HepG2 (cell line): Measurements from ENCODE around the gene CD33.

Experiments used
- DPF2 ChIP-seq: sonication (generic); formaldehyde crosslinking; IDR thresholded peaks from 2 replicates; pipeline ENCODE4 v1.4.0; 2020; ENCODE audit warnings: mild to moderate bottlenecking, low read depth, missing genetic modification reagents, borderline replicate concordance
- FOXA1 ChIP-seq, 2 experiments: fragments of 450-650 bp in 1 of 2; sonication (generic) in 1 of 2; formaldehyde crosslinking in 1 of 2; IDR thresholded peaks; 2 replicates each; pipeline versions ENCODE4 v1.4.0 to v1.6.1; 2016 to 2020; ENCODE audit warnings: missing genetic modification reagents in 1 of 2
- HMG20A ChIP-seq: IDR thresholded peaks from 2 replicates; pipeline ENCODE4 v1.6.1; 2016; ENCODE audit warnings: borderline replicate concordance
- JUN ChIP-seq: sonication (generic); formaldehyde crosslinking; IDR thresholded peaks from 2 replicates; pipeline ENCODE4 v1.4.0; 2020; ENCODE audit warnings: mild to moderate bottlenecking, missing genetic modification reagents
- MAFK ChIP-seq, 2 experiments: IDR thresholded peaks in 1 of 2; conservative IDR thresholded peaks in 1 of 2; 2 replicates each; pipeline ENCODE4 v1.6.1; 2011; ENCODE audit warnings: improper control_type of control experiment in 2 of 2, low read length in 2 of 2
- MLLT10 ChIP-seq: sonication (generic); formaldehyde crosslinking; IDR thresholded peaks from 2 replicates; pipeline ENCODE4 v1.4.0; 2020; ENCODE audit warnings: missing genetic modification reagents
- SRF ChIP-seq: IDR thresholded peaks from 2 replicates; pipeline ENCODE4 v1.6.1; 2011; ENCODE audit warnings: mild to moderate bottlenecking, low read depth, low read length, moderate library complexity
- TF ChIP-seq, protein P1 (sequence below): sonication (generic); formaldehyde crosslinking; IDR thresholded peaks from one replicate; pipeline ENCODE4 v1.5.1; 2020; ENCODE audit warnings: mild to moderate bottlenecking, missing genetic modification reagents; ENCODE audit errors: not compliant biosample characterization
- TF ChIP-seq, protein P2 (sequence below): conservative IDR thresholded peaks from 2 replicates; pipeline ENCODE4 v1.6.1; 2018; ENCODE audit warnings: missing genetic modification reagents
- TF ChIP-seq, protein P3 (sequence below): sonication (generic); formaldehyde crosslinking; IDR thresholded peaks from 2 replicates; pipeline ENCODE4 v1.5.0; 2020; ENCODE audit warnings: mild to moderate bottlenecking, missing genetic modification reagents, moderate library complexity
- TF ChIP-seq, protein P4 (sequence below): sonication (generic); formaldehyde crosslinking; IDR thresholded peaks from 2 replicates; pipeline ENCODE4 v1.4.0; 2020; ENCODE audit warnings: low read depth, mild to moderate bottlenecking, missing genetic modification reagents

DNA sequence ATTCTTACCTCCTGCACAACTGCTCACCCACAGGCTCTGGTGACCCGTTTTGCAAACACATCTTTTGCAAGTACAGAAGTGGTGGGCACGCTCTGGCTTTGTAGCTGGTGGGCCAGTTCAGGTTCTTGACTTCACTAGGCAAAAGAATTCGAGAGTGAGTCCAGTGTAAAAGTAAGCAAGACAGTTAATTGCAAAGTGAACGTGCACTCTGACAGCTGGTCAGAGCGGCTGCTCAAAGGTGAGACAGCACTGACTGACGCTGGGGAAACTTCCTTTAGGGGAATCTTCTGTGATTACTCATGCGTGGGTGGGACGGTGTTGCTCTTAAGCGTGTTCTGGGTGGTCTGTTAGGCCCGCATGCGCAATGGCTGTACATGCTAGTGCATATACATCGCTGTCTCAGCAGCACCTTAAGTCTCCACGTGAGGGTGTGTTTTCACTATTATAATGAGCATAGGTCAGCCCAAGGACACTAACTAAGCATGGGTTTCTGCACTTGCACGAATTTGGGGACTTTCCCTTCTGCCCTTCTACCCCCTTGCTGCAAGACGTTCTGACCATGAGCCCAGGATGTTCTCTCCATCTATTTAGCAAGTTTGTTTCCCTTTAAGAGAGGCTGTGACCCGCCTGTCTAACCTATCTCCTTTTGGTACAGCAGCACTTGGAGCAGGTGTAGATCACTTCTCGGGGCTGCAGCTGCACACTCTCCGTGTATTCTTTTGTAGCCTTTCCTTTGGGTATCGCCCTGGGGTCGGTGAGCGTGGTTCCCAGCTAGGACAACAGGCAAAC, 30.2 kb upstream of the CD33 start:
- TF ChIP-seq, protein P1, sequence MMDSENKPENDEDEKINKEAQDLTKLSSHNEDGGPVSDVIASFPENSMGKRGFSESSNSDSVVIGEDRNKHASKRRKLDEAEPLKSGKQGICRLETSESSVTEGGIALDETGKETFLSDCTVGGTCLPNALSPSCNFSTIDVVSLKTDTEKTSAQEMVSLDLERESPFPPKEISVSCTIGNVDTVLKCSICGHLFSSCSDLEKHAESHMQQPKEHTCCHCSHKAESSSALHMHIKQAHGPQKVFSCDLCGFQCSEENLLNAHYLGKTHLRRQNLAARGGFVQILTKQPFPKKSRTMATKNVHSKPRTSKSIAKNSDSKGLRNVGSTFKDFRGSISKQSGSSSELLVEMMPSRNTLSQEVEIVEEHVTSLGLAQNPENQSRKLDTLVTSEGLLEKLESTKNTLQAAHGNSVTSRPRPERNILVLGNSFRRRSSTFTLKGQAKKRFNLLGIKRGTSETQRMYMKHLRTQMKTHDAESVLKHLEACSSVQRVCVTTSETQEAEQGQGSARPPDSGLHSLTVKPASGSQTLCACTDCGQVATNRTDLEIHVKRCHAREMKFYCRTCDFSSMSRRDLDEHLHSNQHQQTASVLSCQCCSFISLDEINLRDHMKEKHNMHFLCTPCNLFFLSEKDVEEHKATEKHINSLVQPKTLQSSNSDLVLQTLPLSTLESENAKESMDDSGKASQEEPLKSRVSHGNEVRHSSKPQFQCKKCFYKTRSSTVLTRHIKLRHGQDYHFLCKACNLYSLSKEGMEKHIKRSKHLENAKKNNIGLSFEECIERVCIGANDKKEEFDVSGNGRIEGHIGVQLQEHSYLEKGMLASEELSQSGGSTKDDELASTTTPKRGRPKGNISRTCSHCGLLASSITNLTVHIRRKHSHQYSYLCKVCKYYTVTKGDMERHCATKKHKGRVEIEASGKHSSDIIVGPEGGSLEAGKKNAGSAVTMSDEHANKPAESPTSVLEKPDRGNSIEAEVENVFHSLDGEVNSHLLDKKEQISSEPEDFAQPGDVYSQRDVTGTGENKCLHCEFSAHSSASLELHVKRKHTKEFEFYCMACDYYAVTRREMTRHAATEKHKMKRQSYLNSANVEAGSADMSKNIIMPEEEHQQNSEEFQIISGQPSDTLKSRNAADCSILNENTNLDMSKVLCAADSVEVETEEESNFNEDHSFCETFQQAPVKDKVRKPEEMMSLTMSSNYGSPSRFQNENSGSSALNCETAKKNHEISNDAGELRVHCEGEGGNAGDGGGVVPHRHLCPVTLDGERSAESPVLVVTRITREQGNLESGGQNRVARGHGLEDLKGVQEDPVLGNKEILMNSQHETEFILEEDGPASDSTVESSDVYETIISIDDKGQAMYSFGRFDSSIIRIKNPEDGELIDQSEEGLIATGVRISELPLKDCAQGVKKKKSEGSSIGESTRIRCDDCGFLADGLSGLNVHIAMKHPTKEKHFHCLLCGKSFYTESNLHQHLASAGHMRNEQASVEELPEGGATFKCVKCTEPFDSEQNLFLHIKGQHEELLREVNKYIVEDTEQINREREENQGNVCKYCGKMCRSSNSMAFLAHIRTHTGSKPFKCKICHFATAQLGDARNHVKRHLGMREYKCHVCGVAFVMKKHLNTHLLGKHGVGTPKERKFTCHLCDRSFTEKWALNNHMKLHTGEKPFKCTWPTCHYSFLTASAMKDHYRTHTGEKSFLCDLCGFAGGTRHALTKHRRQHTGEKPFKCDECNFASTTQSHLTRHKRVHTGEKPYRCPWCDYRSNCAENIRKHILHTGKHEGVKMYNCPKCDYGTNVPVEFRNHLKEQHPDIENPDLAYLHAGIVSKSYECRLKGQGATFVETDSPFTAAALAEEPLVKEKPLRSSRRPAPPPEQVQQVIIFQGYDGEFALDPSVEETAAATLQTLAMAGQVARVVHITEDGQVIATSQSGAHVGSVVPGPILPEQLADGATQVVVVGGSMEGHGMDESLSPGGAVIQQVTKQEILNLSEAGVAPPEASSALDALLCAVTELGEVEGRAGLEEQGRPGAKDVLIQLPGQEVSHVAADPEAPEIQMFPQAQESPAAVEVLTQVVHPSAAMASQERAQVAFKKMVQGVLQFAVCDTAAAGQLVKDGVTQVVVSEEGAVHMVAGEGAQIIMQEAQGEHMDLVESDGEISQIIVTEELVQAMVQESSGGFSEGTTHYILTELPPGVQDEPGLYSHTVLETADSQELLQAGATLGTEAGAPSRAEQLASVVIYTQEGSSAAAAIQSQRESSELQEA: no peak
- TF ChIP-seq MLLT10 (no peak), FOXA1 (IDR thresholded peaks at IDR 0.05) (no peak), FOXA1 (CRISPR knock-in tag; IDR thresholded peaks at IDR 0.05) (no peak), HMG20A (CRISPR knock-in tag) (no peak), DPF2 (CRISPR knock-in tag) (no peak), MAFK (conservative IDR thresholded peaks at IDR 0.05 in 1 of 2, IDR thresholded peaks at IDR 0.05 in 1 of 2; ENCODE audit: low read length in 2 of 2) (no peak), SRF (no peak), JUN (CRISPR knock-in tag) (no peak)
- TF ChIP-seq, protein P2, sequence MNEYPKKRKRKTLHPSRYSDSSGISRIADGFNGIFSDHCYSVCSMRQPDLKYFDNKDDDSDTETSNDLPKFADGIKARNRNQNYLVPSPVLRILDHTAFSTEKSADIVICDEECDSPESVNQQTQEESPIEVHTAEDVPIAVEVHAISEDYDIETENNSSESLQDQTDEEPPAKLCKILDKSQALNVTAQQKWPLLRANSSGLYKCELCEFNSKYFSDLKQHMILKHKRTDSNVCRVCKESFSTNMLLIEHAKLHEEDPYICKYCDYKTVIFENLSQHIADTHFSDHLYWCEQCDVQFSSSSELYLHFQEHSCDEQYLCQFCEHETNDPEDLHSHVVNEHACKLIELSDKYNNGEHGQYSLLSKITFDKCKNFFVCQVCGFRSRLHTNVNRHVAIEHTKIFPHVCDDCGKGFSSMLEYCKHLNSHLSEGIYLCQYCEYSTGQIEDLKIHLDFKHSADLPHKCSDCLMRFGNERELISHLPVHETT (CRISPR knock-in tag): no peak
- TF ChIP-seq, protein P3, sequence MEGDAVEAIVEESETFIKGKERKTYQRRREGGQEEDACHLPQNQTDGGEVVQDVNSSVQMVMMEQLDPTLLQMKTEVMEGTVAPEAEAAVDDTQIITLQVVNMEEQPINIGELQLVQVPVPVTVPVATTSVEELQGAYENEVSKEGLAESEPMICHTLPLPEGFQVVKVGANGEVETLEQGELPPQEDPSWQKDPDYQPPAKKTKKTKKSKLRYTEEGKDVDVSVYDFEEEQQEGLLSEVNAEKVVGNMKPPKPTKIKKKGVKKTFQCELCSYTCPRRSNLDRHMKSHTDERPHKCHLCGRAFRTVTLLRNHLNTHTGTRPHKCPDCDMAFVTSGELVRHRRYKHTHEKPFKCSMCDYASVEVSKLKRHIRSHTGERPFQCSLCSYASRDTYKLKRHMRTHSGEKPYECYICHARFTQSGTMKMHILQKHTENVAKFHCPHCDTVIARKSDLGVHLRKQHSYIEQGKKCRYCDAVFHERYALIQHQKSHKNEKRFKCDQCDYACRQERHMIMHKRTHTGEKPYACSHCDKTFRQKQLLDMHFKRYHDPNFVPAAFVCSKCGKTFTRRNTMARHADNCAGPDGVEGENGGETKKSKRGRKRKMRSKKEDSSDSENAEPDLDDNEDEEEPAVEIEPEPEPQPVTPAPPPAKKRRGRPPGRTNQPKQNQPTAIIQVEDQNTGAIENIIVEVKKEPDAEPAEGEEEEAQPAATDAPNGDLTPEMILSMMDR (CRISPR knock-in tag): no peak
- TF ChIP-seq, protein P4, sequence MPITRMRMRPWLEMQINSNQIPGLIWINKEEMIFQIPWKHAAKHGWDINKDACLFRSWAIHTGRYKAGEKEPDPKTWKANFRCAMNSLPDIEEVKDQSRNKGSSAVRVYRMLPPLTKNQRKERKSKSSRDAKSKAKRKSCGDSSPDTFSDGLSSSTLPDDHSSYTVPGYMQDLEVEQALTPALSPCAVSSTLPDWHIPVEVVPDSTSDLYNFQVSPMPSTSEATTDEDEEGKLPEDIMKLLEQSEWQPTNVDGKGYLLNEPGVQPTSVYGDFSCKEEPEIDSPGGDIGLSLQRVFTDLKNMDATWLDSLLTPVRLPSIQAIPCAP (CRISPR knock-in tag): no peak
